OCI-LY3 (cell line): ENCODE results near the gene NANOG.
"Not testable (repeated sequence)": the region's sequence is repeated elsewhere in the genome, so short reads cannot be mapped to it uniquely, and the experiment has no call there.

Source experiments
- H2AFZ ChIP-seq: fragments of 200-600, 300-600 bp; shearing (Covaris generic); 2 replicates; pipeline ENCODE4 v1.6.0; 2014; ENCODE audit warnings: antibody characterized with exemption, low read depth, low read length
- H3K27ac ChIP-seq: fragments of 200-600, 300-600 bp; sonication (generic); 2 replicates; pipeline ENCODE4 v1.5.1; 2014; ENCODE audit warnings: mild to moderate bottlenecking, low read length, moderate library complexity, mixed read lengths
- H3K27me3 ChIP-seq: fragments of 200-600, 300-600 bp; sonication (generic); 2 replicates; pipeline ENCODE4 v1.6.1; 2014; ENCODE audit warnings: low read depth, low read length, mixed read lengths
- H3K36me3 ChIP-seq: fragments of 200-600, 300-600 bp; sonication (generic); replicated peaks from 2 replicates; pipeline ENCODE3; 2014; ENCODE audit warnings: low read depth, low read length, mixed read lengths
- H3K4me1 ChIP-seq: fragments of 300-600, 200-600 bp; sonication (generic); 2 replicates; pipeline ENCODE4 v1.6.1; 2014; ENCODE audit warnings: low read length, mixed read lengths
- H3K4me2 ChIP-seq: fragments of 200-600, 300-600 bp; sonication (generic); 2 replicates; pipeline ENCODE4 v1.6.1; 2014; ENCODE audit warnings: low read length, mixed read lengths
- H3K4me3 ChIP-seq: fragments of 300-600, 200-600 bp; sonication (generic); 2 replicates; pipeline ENCODE4 v1.5.1; 2014; ENCODE audit warnings: antibody characterized with exemption, mild to moderate bottlenecking, low read length, moderate library complexity
- H3K79me2 ChIP-seq: fragments of 300-600, 200-600 bp; shearing (Covaris generic); 2 replicates; pipeline ENCODE4 v1.6.1; 2014; ENCODE audit warnings: mild to moderate bottlenecking, low read length, mixed read lengths
- H3K9ac ChIP-seq: fragments of 300-600, 200-600 bp; shearing (Covaris generic); 2 replicates; pipeline ENCODE4 v1.6.0; 2014; ENCODE audit warnings: mild to moderate bottlenecking, low read length, moderate library complexity
- H3K9me3 ChIP-seq: fragments of 200-600, 300-600 bp; shearing (Covaris generic); 2 replicates; pipeline ENCODE4 v1.6.1; 2014; ENCODE audit warnings: low read length, mixed read lengths; ENCODE audit not compliant: insufficient read depth
- H4K20me1 ChIP-seq: fragments of 200-600, 300-600 bp; sonication (generic); 2 replicates; pipeline ENCODE4 v1.6.1; 2016; ENCODE audit warnings: low read length, mixed read lengths; ENCODE audit not compliant: insufficient read depth
- EZH2phosphoT487 ChIP-seq: fragments of 200-600 bp; shearing (Covaris generic); IDR thresholded peaks from 2 replicates; pipeline ENCODE4 v1.6.1; 2018; ENCODE audit warnings: antibody characterized with exemption, mixed run types, low read depth
- TF ChIP-seq, protein P1 (sequence below): fragments of 200-600, 300-600 bp; sonication (generic); IDR thresholded peaks from 2 replicates; pipeline ENCODE4 v1.5.1; 2014; ENCODE audit warnings: antibody characterized with exemption, low read length, low read depth

The NANOG gene

DNA sequence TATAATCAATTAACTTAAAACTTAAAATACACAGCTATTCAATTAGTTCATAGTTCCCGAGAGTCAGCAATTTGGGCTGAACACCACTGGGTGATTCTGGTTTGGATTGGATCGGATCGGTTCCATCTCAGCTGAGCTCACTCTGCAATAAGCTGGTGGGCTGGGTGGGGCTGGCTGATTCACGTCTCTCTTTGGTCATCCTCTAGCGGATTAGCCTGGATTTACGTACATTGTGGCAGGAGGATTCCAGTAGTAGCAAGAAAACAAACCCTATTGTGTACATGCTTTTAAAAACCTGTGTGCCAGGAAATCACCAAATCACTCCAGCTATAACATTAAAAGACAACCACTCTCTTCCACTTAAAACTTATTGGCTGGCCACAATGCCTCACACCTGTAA lies 38.9 kb upstream of the NANOG start:
- Histone ChIP-seq H4K20me1 (no peaks in the 10 kb centered on the region), H3K27me3 (no peaks in the 10 kb centered on the region), H3K4me3 (no peak overlapping the region), H3K9me3 (no peaks in the 10 kb centered on the region), H3K36me3 (no peaks in the 10 kb centered on the region), H3K4me2 (no peak overlapping the region), H2AFZ (no peak overlapping the region), H3K27ac (no peak overlapping the region), H3K4me1 (peaks cover 24% of the 10 kb centered on the region), H3K79me2 (no peaks in the 10 kb centered on the region), H3K9ac (no peak overlapping the region)
- TF ChIP-seq, protein P1, sequence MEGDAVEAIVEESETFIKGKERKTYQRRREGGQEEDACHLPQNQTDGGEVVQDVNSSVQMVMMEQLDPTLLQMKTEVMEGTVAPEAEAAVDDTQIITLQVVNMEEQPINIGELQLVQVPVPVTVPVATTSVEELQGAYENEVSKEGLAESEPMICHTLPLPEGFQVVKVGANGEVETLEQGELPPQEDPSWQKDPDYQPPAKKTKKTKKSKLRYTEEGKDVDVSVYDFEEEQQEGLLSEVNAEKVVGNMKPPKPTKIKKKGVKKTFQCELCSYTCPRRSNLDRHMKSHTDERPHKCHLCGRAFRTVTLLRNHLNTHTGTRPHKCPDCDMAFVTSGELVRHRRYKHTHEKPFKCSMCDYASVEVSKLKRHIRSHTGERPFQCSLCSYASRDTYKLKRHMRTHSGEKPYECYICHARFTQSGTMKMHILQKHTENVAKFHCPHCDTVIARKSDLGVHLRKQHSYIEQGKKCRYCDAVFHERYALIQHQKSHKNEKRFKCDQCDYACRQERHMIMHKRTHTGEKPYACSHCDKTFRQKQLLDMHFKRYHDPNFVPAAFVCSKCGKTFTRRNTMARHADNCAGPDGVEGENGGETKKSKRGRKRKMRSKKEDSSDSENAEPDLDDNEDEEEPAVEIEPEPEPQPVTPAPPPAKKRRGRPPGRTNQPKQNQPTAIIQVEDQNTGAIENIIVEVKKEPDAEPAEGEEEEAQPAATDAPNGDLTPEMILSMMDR: no peak
- TF ChIP-seq EZH2phosphoT487: no peak

DNA sequence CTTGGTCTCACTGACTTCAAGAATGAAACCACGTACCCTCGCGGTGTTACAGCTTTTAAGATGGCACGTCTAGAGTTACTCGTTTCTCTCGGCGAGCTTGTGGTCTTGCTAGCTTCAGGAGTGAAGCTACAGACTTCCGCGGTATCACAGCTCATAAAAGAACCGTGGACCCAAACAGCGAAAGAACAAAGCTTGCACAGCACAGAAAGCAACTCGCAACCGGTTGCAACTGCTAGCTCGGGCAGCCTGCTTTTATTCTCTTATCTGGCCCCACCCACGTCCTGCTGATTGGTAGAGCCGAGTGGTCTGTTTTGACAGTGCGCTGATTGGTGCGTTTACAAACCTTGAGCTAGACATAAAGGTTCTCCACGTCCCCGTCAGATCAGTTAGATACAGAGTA lies 37.8 kb upstream of the NANOG start:
- Histone ChIP-seq H3K36me3 (no peaks in the 10 kb centered on the region), H2AFZ (0 out of 2 replicates have a peak overlapping the region, but pooled peaks have one; percentile 30), H3K9ac (no peak overlapping the region), H3K27me3 (no peaks in the 10 kb centered on the region), H3K4me2 (no peak overlapping the region), H3K9me3 (no peaks in the 10 kb centered on the region), H3K27ac (no peak overlapping the region), H3K79me2 (no peaks in the 10 kb centered on the region), H3K4me3 (no peak overlapping the region), H4K20me1 (no peaks in the 10 kb centered on the region), H3K4me1 (peaks cover 24% of the 10 kb centered on the region)
- TF ChIP-seq EZH2phosphoT487: no peak
- TF ChIP-seq, protein P1: no peak

DNA sequence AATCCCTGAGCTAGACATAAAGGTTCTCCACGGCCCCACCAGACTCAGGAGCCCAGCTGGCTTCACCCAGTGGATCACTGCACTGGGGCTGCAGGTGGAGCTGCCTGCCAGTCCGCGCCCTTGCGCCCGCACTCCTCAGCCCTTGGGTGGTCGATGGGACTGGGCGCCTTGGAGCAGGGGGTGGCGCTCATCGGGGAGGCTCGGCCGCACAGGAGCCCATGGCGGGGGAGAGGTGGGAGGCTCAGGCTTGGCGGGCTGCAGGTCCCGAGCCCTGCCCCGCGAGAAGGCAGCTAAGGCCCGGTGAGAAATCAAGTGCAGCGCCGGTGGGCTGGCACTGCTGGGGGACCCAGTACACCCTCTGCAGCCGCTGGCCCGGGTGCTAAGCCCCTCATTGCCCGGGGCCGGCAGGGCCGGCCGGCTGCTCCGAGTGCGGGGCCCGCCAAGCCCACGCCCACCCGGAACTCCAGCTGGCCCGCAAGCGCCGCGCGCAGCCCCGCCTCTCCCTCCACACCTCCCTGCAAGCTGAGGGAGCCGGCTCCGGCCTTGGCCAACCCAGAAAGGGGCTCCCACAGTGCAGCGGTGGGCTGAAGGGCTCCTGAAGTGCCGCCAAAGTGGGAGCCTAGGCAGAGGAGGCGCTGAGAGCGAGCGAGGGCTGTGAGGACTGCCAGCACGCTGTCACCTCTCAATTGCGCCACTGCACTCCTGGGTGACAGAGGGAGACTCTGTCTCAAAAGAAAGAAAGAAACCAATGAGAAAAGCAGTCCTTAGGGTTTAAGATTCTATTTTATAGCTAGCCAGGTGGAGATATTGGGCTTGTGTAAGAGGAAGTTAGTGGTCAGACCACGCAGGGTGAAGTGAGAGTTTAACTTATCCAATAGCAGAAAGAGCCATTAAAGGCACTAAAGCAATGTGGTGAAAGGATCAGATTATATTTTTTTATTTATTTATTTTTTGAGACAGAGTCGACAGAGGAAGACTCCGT lies 37.0 kb upstream of the NANOG start:
- not testable (repeated sequence) for H3K4me3 ChIP-seq, H3K79me2 ChIP-seq, H3K9me3 ChIP-seq, H3K4me2 ChIP-seq, H4K20me1 ChIP-seq, H2AFZ ChIP-seq, H3K27ac ChIP-seq, H3K36me3 ChIP-seq, H3K9ac ChIP-seq, H3K27me3 ChIP-seq
- peaks cover 21% of the 10 kb centered on the region for H3K4me1 ChIP-seq

DNA sequence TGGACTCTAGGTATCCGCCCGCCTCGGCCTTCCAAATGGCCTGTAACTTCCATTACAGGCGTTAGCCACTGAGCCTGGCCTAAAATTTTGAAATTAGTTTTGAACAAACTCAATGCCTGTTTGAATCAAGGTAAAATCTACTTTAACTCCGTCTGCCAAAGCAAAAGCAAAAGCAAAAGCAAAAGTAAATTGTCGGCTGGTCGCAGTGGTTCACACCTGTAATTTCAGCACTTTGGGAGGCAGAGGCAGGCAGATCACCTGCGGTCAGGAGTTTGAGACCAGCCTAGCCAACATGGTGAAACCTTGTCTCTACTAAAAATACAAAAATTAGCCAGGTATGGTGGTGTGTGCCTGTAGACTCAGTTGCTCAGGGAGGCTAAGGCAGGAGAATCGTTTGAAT lies 33.5 kb upstream of the NANOG start:
- H3K4me3 ChIP-seq, H3K4me1 ChIP-seq, H3K27me3 ChIP-seq, H3K4me2 ChIP-seq, H3K36me3 ChIP-seq, H3K79me2 ChIP-seq, H3K9me3 ChIP-seq, H3K27ac ChIP-seq, H3K9ac ChIP-seq, H2AFZ ChIP-seq, H4K20me1 ChIP-seq: not testable (repeated sequence)

DNA sequence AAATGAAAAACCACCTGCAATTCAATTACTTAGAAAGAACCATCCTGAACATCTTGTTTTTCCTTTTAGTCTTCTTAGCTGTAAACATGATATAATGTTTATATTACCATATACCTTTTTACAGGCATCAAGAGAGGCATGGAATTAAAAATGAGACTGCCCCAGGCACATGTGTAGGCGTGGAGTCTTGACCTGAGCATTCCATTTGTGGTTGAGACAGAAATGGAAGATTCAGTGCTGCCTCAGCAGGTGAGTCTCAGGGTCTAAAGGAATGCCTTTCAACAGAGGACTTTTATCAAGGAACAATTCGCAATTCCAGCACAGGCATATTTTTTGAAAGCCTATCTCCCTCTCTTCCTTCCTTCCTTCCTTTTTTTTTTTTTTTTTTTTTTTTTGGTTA lies 32.2 kb upstream of the NANOG start:
- H3K4me3 ChIP-seq: no peak overlapping the region
- H3K27me3 ChIP-seq: peaks cover 4% of the 10 kb centered on the region; the same call in 1 of the 2 replicates
- no peak overlapping the region for H3K27ac ChIP-seq
- H2AFZ ChIP-seq: no peak overlapping the region
- peaks cover 9% of the 10 kb centered on the region; the same call in 1 of the 2 replicates for H3K4me1 ChIP-seq
- no peaks in the 10 kb centered on the region for H3K79me2 ChIP-seq
- TF ChIP-seq, protein P1: no peak
- no peak for TF ChIP-seq EZH2phosphoT487
- H3K9ac ChIP-seq: no peak overlapping the region
- no peak overlapping the region for H3K4me2 ChIP-seq
- no peaks in the 10 kb centered on the region for H3K9me3 ChIP-seq
- no peaks in the 10 kb centered on the region for H3K36me3 ChIP-seq
- no peaks in the 10 kb centered on the region for H4K20me1 ChIP-seq
